Uterus (tissue), 2 donors: ENCODE results near the gene ANKRD62.
"Not testable (repeated sequence)": the region's sequence is repeated elsewhere in the genome, so short reads cannot be mapped to it uniquely, and the experiment has no call there.

Experiments used
- POLR2A ChIP-seq, 2 donors: fragments of 450-650 bp; IDR thresholded peaks; one replicate each; pipeline ENCODE4 v1.6.1; 2016; ENCODE audit warnings: antibody characterized with exemption in 2 of 2, mild to moderate bottlenecking in 1 of 2, moderate library complexity in 1 of 2
- TF ChIP-seq, protein P1 (sequence below), 4 experiments: fragments of 200-600 bp in 2 of 4; fragments of 450-650 bp in 2 of 4; sonication (generic) in 2 of 4; IDR thresholded peaks; one replicate each; pipeline ENCODE4 v1.5.1; 2016 to 2019; ENCODE audit warnings: antibody characterized with exemption in 4 of 4, mild to moderate bottlenecking in 2 of 4, moderate library complexity in 1 of 4

DNA sequence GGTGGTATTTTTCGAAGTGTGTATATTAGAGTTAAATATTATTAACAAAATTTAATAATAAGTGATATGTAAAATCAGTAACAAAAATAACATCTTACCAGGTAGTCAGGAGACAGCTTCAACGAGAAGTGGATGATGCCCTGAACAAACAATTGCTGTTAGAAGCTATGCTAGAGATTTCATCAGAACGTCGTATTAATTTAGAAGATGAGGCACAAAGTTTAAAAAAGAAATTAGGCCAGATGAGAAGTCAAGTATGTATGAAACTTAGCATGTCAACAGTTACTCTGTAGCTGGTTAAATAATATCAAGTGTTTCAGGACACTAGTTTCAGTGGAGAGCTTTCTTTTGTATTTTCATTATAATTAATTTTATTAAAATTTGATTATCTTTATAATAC, 34.0 kb downstream of the ANKRD62 start:
- TF ChIP-seq, protein P1, sequence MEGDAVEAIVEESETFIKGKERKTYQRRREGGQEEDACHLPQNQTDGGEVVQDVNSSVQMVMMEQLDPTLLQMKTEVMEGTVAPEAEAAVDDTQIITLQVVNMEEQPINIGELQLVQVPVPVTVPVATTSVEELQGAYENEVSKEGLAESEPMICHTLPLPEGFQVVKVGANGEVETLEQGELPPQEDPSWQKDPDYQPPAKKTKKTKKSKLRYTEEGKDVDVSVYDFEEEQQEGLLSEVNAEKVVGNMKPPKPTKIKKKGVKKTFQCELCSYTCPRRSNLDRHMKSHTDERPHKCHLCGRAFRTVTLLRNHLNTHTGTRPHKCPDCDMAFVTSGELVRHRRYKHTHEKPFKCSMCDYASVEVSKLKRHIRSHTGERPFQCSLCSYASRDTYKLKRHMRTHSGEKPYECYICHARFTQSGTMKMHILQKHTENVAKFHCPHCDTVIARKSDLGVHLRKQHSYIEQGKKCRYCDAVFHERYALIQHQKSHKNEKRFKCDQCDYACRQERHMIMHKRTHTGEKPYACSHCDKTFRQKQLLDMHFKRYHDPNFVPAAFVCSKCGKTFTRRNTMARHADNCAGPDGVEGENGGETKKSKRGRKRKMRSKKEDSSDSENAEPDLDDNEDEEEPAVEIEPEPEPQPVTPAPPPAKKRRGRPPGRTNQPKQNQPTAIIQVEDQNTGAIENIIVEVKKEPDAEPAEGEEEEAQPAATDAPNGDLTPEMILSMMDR (IDR thresholded peaks at IDR 0.05): not testable (repeated sequence)
- TF ChIP-seq POLR2A (IDR thresholded peaks at IDR 0.05): not testable (repeated sequence)
